Measurements from ENCODE around the gene SPRYD4. TPM values are rescaled to one million over a fixed set of nuclear protein-coding genes. Genes with fewer than 3 reads are reported as not detected.

The SPRYD4 gene
- total RNA-seq, 1 experiment from 2014 or later, result 3.3 TPM

DNA sequence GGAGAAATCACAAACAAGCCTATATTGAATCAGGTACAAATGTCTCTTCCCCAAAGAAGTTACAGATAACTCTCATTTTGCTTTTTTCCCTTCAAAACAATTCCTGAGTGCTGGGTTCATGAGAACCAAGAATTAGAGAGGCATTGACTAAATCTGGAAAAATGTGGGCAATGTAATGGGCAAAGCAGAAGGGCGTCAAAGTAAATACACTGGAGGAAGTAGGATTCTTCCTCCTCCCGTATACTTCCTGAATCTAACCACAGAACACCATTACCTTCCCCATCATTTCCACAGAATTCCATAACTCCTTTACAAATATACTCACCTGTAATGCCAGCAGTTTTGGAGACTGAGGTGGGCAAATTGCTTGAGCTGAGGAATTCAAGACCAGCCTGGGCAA, 50.2 kb downstream of the SPRYD4 start:
- H3K27me3 ChIP-seq (ENCODE audit: insufficient read depth, low read depth), result no peaks in the 10 kb centered on the region
- peaks cover 21% of the 10 kb centered on the region for H3K79me2 ChIP-seq (ENCODE audit: low read depth)
- intact Hi-C loops (cut with micrococcal nuclease; ENCODE audit: unreplicated experiment), result loop anchor here (1.0 to 10.0 kb wide), 2 partner anchors 8 to 486 kb away; partner anchors contain the start of gene ZBTB39
- DNase-seq, result peak; percentile 41 to 94
- H3K9me2 ChIP-seq (ENCODE audit: insufficient read depth), result no peaks in the 10 kb centered on the region
- peak overlapping the region; percentile 95 for H3K27ac ChIP-seq
- peaks cover 49% of the 10 kb centered on the region for H3F3A ChIP-seq (ENCODE audit: insufficient read depth, low read depth)
- CTCF ChIA-PET, result interaction anchor here (0.6 to 1.0 kb wide), 2 partner anchors 118 to 543 kb away, joined by 5 to 17 read pairs; no protein-coding TSS in a partner anchor
- peak overlapping the region; percentile 65 for H3K4me2 ChIP-seq
- H3K9me3 ChIP-seq (ENCODE audit: insufficient read depth, low read depth), result no peaks in the 10 kb centered on the region
- H3K4me3 ChIP-seq, result 0 out of 2 replicates have a peak overlapping the region, but pooled peaks have one; percentile 15
- peaks cover 51% of the 10 kb centered on the region for H3K4me1 ChIP-seq (replicated peaks; ENCODE audit: insufficient read depth)
- no peaks in the 10 kb centered on the region for H3K36me3 ChIP-seq (ENCODE audit: low read depth)
- TF ChIP-seq EZH2 (IDR thresholded peaks at IDR 0.05; ENCODE audit: low read depth), result no peak
- TF ChIP-seq, protein P1, sequence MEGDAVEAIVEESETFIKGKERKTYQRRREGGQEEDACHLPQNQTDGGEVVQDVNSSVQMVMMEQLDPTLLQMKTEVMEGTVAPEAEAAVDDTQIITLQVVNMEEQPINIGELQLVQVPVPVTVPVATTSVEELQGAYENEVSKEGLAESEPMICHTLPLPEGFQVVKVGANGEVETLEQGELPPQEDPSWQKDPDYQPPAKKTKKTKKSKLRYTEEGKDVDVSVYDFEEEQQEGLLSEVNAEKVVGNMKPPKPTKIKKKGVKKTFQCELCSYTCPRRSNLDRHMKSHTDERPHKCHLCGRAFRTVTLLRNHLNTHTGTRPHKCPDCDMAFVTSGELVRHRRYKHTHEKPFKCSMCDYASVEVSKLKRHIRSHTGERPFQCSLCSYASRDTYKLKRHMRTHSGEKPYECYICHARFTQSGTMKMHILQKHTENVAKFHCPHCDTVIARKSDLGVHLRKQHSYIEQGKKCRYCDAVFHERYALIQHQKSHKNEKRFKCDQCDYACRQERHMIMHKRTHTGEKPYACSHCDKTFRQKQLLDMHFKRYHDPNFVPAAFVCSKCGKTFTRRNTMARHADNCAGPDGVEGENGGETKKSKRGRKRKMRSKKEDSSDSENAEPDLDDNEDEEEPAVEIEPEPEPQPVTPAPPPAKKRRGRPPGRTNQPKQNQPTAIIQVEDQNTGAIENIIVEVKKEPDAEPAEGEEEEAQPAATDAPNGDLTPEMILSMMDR (conservative IDR thresholded peaks at IDR 0.05), result no peak
- H4K20me1 ChIP-seq (ENCODE audit: insufficient read depth), result no peaks in the 10 kb centered on the region
- BruUV-seq (replicated peaks), result no TSS peak
- POLR2A ChIA-PET (ENCODE audit: unreplicated experiment), result interaction anchor here (0.6 to 0.9 kb wide), 4 partner anchors 12 to 170 kb away, joined by 3 to 22 read pairs (median 9); no protein-coding TSS in a partner anchor
- no peak overlapping the region for H2AFZ ChIP-seq

GRCh38 chr12:56520048-56520447, 51.7 kb downstream of the SPRYD4 start:
- no TSS peak for BruUV-seq (replicated peaks)
- Histone ChIP-seq H3K4me3 (no peak overlapping the region), H3K27me3 (ENCODE audit: insufficient read depth, low read depth) (no peaks in the 10 kb centered on the region), H4K20me1 (ENCODE audit: insufficient read depth) (no peaks in the 10 kb centered on the region), H3K9me2 (ENCODE audit: insufficient read depth) (no peaks in the 10 kb centered on the region), H3K79me2 (ENCODE audit: low read depth) (peaks cover 36% of the 10 kb centered on the region), H3K4me1 (replicated peaks; ENCODE audit: insufficient read depth) (peaks cover 63% of the 10 kb centered on the region), H3K36me3 (ENCODE audit: low read depth) (no peaks in the 10 kb centered on the region), H3K9me3 (ENCODE audit: insufficient read depth, low read depth) (no peaks in the 10 kb centered on the region), H3F3A (ENCODE audit: insufficient read depth, low read depth) (peaks cover 49% of the 10 kb centered on the region), H3K4me2 (peak overlapping the region; percentile 82), H3K27ac (peak overlapping the region; percentile 95), H2AFZ (no peak overlapping the region)
- CTCF ChIA-PET, result no interaction called here
- intact Hi-C loops (cut with micrococcal nuclease; ENCODE audit: unreplicated experiment), result no loop called here
- POLR2A ChIA-PET (ENCODE audit: unreplicated experiment), result interaction anchor here (0.6 kb wide), 1 partner anchor 251 kb away, joined by 4 read pairs; no protein-coding TSS in a partner anchor
- TF ChIP-seq, protein P1 (conservative IDR thresholded peaks at IDR 0.05), result no peak
- TF ChIP-seq EZH2 (IDR thresholded peaks at IDR 0.05; ENCODE audit: low read depth), result no peak
- no peak for DNase-seq

- H3K4me3 ChIP-seq, result no peak overlapping the region
- no TSS peak for BruUV-seq (replicated peaks)
These were observed 52.1 kb downstream of the SPRYD4 start for GRCh38 chr12:56520506-56520905.

More at GRCh38 chr12:56520506-56520905, 52.1 kb downstream of the SPRYD4 start:
- Histone ChIP-seq H2AFZ (no peak overlapping the region), H3K9me3 (ENCODE audit: insufficient read depth, low read depth) (no peaks in the 10 kb centered on the region), H3K4me2 (peak overlapping the region; percentile 82), H3K79me2 (ENCODE audit: low read depth) (peaks cover 40% of the 10 kb centered on the region), H3F3A (ENCODE audit: insufficient read depth, low read depth) (peaks cover 49% of the 10 kb centered on the region), H4K20me1 (ENCODE audit: insufficient read depth) (no peaks in the 10 kb centered on the region), H3K9me2 (ENCODE audit: insufficient read depth) (no peaks in the 10 kb centered on the region), H3K27me3 (ENCODE audit: insufficient read depth, low read depth) (no peaks in the 10 kb centered on the region), H3K36me3 (ENCODE audit: low read depth) (no peaks in the 10 kb centered on the region), H3K27ac (peak overlapping the region; percentile 95), H3K4me1 (replicated peaks; ENCODE audit: insufficient read depth) (peaks cover 66% of the 10 kb centered on the region)
- no peak for TF ChIP-seq EZH2 (IDR thresholded peaks at IDR 0.05; ENCODE audit: low read depth)
- TF ChIP-seq, protein P1 (conservative IDR thresholded peaks at IDR 0.05), result no peak
- peak in 1 of 2 experiments; percentile 37 for DNase-seq
- intact Hi-C loops (cut with micrococcal nuclease; ENCODE audit: unreplicated experiment), result no loop called here
- POLR2A ChIA-PET (ENCODE audit: unreplicated experiment), result interaction anchor here (0.6 kb wide), 2 partner anchors 251 to 559 kb away, joined by 3 to 4 read pairs; no protein-coding TSS in a partner anchor
- CTCF ChIA-PET, result no interaction called here

Data from PC-9 (cell line).